ENCODE measurements around the gene RPS6KC1.

GRCh38 chr1:213019450-213019849, 31.6 kb upstream of the RPS6KC1 start:
- TF ChIP-seq, protein P1, sequence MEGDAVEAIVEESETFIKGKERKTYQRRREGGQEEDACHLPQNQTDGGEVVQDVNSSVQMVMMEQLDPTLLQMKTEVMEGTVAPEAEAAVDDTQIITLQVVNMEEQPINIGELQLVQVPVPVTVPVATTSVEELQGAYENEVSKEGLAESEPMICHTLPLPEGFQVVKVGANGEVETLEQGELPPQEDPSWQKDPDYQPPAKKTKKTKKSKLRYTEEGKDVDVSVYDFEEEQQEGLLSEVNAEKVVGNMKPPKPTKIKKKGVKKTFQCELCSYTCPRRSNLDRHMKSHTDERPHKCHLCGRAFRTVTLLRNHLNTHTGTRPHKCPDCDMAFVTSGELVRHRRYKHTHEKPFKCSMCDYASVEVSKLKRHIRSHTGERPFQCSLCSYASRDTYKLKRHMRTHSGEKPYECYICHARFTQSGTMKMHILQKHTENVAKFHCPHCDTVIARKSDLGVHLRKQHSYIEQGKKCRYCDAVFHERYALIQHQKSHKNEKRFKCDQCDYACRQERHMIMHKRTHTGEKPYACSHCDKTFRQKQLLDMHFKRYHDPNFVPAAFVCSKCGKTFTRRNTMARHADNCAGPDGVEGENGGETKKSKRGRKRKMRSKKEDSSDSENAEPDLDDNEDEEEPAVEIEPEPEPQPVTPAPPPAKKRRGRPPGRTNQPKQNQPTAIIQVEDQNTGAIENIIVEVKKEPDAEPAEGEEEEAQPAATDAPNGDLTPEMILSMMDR (IDR thresholded peaks at IDR 0.05; ENCODE audit: low read depth, low read length, poor library complexity, severe bottlenecking) = no peak
- TF ChIP-seq EZH2phosphoT487 (IDR thresholded peaks at IDR 0.05; ENCODE audit: borderline replicate concordance, low read length) = no peak

All from DOHH2 (cell line).